ENCODE measurements around the gene GBGT1. TPM values are rescaled to one million over a fixed set of nuclear protein-coding genes. Genes with fewer than 3 reads are reported as not detected.

Gene GBGT1
- total RNA-seq, 1 donor from 2014 or later = 8.1 TPM

DNA sequence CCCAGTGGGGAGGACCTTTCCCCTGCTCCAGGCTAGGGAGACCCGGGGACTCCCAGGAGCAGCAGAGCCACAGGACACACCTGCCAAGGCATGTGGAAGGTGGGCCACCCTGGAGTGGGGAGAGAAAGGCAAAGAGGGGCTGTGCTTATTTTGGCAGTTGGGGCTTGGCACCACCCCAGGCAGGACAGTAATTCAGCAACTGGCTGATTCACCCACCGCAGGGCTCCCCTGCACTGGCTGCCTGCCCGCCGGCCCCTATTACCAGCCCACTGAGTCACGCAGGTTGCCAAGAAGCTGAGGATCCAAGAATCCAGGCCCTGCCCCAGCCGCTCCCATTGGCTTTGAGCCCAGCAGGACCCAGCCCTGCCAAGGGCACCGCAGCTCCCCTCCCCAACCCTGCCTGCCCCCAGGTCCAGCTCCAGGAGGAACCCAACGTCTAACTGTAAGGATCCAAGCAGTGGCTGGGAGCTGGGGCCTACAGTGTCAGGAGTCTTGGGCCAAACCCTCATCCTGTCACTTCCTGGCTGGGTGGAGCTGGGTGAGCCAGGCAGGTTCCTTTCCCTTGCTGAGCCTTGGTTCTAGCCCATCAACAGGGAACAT, 28.5 kb downstream of the GBGT1 start:
- TF ChIP-seq, protein P1, sequence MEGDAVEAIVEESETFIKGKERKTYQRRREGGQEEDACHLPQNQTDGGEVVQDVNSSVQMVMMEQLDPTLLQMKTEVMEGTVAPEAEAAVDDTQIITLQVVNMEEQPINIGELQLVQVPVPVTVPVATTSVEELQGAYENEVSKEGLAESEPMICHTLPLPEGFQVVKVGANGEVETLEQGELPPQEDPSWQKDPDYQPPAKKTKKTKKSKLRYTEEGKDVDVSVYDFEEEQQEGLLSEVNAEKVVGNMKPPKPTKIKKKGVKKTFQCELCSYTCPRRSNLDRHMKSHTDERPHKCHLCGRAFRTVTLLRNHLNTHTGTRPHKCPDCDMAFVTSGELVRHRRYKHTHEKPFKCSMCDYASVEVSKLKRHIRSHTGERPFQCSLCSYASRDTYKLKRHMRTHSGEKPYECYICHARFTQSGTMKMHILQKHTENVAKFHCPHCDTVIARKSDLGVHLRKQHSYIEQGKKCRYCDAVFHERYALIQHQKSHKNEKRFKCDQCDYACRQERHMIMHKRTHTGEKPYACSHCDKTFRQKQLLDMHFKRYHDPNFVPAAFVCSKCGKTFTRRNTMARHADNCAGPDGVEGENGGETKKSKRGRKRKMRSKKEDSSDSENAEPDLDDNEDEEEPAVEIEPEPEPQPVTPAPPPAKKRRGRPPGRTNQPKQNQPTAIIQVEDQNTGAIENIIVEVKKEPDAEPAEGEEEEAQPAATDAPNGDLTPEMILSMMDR (IDR thresholded peaks at IDR 0.05) = no peak
- DNase-seq (ENCODE audit: low spot score) = peak; percentile 79
- Mint-ChIP-seq H3K27ac (ENCODE audit: unreplicated experiment) (no peak overlapping the region), H3K36me3 (ENCODE audit: low read depth) (no peaks in the 10 kb centered on the region), H3K4me3 (ENCODE audit: unreplicated experiment) (no peak overlapping the region), H3K4me1 (ENCODE audit: low read depth) (peaks cover 30% of the 10 kb centered on the region), H3K9me3 (ENCODE audit: low read depth) (no peaks in the 10 kb centered on the region), H3K27me3 (ENCODE audit: low read depth) (peaks cover 9% of the 10 kb centered on the region)

DNA sequence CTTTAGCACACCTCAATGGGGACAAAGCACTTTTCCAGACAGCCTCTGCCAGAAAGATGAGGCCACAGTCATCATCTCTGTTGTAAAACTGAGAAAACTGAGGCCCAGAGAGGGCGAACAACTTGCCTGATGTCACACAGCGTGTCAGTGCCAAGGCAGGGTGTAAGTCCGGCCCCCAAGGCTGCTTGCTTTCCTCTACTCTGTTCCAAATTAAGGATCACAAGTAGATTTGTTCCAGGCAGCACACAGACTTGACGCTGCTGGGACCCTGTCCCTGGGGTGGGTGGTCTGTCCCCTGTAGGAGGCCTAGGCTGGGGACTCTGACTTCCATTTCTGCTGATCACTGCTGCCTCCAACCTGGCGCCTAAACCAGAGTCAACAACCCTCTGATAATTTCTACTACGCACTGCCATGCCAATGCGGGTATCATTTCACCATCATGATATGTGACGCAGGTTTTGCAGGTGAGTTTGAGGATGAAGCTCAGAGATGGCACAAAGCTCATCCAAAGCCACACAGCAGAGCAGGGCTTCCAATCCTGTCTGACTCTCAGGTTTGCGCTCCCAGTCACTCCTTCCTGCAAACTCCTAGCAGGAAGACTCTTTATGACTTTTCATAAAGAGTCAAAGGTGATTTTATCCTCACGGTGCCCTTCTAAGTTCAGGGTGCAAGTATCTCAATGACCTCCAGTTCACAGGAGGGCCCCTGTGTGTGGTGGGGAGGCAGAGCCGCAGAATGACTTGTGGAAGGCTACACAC, 29.1 kb downstream of the GBGT1 start:
- Mint-ChIP-seq H3K9me3 (ENCODE audit: low read depth) (no peaks in the 10 kb centered on the region), H3K4me3 (ENCODE audit: unreplicated experiment) (no peak overlapping the region), H3K4me1 (ENCODE audit: low read depth) (peaks cover 30% of the 10 kb centered on the region), H3K27ac (ENCODE audit: unreplicated experiment) (peak overlapping the region; percentile 89), H3K27me3 (ENCODE audit: low read depth) (peaks cover 9% of the 10 kb centered on the region), H3K36me3 (ENCODE audit: low read depth) (no peaks in the 10 kb centered on the region)
- DNase-seq (ENCODE audit: low spot score) = no peak
- TF ChIP-seq, protein P1 (IDR thresholded peaks at IDR 0.05) = no peak

DNA sequence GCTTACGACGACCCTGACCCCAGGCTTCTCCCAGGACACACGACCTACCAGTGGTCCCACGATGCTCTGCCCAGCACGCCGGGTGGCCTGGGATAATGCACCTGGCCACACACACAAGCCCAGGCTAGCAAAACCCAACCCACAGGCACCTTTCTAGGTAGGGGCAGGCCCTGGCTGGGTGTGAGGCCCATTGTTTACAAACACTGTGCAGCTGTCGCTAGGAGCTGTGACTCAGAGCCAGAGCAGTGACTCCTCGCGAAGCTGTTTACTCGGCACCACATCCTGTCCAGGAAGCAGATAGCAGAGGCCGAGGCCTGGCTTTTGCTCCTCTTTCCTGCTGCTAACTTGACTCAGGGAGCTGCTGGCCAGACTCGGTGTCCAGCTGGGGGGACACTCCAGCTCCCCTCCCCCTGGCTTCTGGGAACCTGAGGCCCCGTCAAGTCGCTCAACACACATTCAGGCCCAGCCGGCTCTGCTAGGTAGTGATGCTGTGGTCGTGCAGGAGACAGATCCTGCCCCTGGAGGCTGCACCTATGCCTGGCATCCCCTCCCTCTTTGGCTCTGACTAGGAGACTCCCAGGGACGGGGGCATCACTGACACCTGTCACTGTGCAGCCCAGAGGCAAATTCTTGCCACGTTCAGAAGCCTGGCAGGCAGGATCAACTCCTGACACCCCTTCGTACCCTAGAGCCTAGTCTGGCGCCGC, 29.9 kb downstream of the GBGT1 start:
- Mint-ChIP-seq H3K27ac (ENCODE audit: unreplicated experiment) (peak overlapping the region; percentile 95), H3K4me3 (ENCODE audit: unreplicated experiment) (no peak overlapping the region), H3K36me3 (ENCODE audit: low read depth) (no peaks in the 10 kb centered on the region), H3K9me3 (ENCODE audit: low read depth) (no peaks in the 10 kb centered on the region), H3K4me1 (ENCODE audit: low read depth) (peaks cover 30% of the 10 kb centered on the region), H3K27me3 (ENCODE audit: low read depth) (peaks cover 9% of the 10 kb centered on the region)
- DNase-seq (ENCODE audit: low spot score) = no peak
- TF ChIP-seq, protein P1 (IDR thresholded peaks at IDR 0.05) = peak; percentile 17

DNA sequence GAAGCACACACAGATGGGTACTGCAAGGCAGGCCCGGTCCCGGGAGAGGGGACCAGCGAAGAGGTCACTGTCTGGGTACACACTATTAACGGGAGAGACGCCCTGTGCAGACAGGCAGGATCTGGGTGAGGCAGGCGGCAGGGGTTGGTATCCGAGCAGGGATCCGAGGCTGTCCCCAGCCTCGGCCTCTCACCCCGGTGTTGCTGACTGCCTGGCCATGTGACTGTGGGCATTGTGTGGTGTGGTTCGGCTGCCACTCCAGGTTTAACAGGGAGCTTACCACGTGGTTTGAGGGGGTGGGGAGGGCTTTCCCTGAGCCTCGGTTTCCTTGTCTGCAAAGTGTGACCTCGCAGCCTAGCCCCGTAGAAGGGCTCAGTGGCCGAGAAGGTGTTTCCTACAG, 31.5 kb downstream of the GBGT1 start:
- no peaks in the 10 kb centered on the region for H3K36me3 Mint-ChIP-seq (ENCODE audit: low read depth)
- peaks cover 30% of the 10 kb centered on the region for H3K4me1 Mint-ChIP-seq (ENCODE audit: low read depth)
- TF ChIP-seq, protein P1 (IDR thresholded peaks at IDR 0.05) = no peak
- H3K27ac Mint-ChIP-seq (ENCODE audit: unreplicated experiment) = no peak overlapping the region
- no peaks in the 10 kb centered on the region for H3K9me3 Mint-ChIP-seq (ENCODE audit: low read depth)
- peaks cover 9% of the 10 kb centered on the region for H3K27me3 Mint-ChIP-seq (ENCODE audit: low read depth)
- no peak for DNase-seq (ENCODE audit: low spot score)
- no peak overlapping the region for H3K4me3 Mint-ChIP-seq (ENCODE audit: unreplicated experiment)

DNA sequence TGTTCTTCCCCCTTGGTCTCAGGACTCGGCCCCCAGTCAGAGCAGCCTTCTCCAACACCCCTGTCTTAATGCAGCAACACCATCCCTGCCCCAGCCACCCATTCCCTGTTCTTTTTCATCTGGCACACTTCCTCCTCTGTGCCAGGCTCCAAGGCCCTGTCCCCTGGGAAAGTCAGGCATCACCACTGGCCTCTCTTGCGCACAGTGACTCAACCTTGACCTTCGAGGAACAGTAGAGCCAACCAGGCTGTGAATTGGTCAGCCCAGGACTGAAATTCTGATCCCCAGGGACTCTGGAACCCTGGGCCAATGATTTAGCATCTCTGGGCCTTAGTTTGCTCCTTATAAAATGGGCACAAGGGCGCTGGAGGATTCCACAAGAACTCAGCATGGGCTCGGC, 32.2 kb downstream of the GBGT1 start:
- Mint-ChIP-seq H3K4me1 (ENCODE audit: low read depth) (peaks cover 35% of the 10 kb centered on the region), H3K4me3 (ENCODE audit: unreplicated experiment) (no peak overlapping the region), H3K36me3 (ENCODE audit: low read depth) (no peaks in the 10 kb centered on the region), H3K27ac (ENCODE audit: unreplicated experiment) (no peak overlapping the region), H3K27me3 (ENCODE audit: low read depth) (peaks cover 9% of the 10 kb centered on the region), H3K9me3 (ENCODE audit: low read depth) (no peaks in the 10 kb centered on the region)
- no peak for DNase-seq (ENCODE audit: low spot score)
- TF ChIP-seq, protein P1 (IDR thresholded peaks at IDR 0.05) = no peak

Measured in chondrocyte (in vitro differentiated cells).